Astrocyte (in vitro differentiated cells and primary cell): Measurements from ENCODE around the gene SRC. TPM values are rescaled to one million over a fixed set of nuclear protein-coding genes. Genes with fewer than 3 reads are reported as not detected.

ENCODE experiments used
- DNase-seq: peaks from one replicate; pipeline ENCODE4 v3.0.0-alpha.2; 2010; ENCODE audit warnings: low read depth
- FAIRE-seq: peaks from 2 replicates; lab custom pipeline; 2011; peaks lifted over from hg19 to GRCh38; lab: Jason Lieb, UNC
- H2AFZ ChIP-seq: 2 replicates; pipeline ENCODE4 v1.6.0; 2012; ENCODE audit warnings: low read depth, low read length, inconsistent platforms
- H3K27ac ChIP-seq: 2 replicates; pipeline ENCODE4 v1.5.1; 2011; ENCODE audit warnings: low read depth, low read length, inconsistent platforms
- H3K27me3 ChIP-seq: 2 replicates; pipeline ENCODE4 v1.6.0; 2011; ENCODE audit warnings: low read length, inconsistent platforms; ENCODE audit not compliant: insufficient read depth
- H3K36me3 ChIP-seq: 2 replicates; pipeline ENCODE4 v1.5.1; 2011; ENCODE audit warnings: low read length, inconsistent platforms; ENCODE audit not compliant: insufficient read depth
- H3K4me1 ChIP-seq: 2 replicates; pipeline ENCODE4 v1.5.1; 2011; ENCODE audit warnings: low read length, inconsistent platforms; ENCODE audit not compliant: insufficient read depth
- H3K4me2 ChIP-seq: 2 replicates; pipeline ENCODE4 v1.6.0; 2012; ENCODE audit warnings: low read length, inconsistent platforms
- H3K4me3 ChIP-seq: 2 replicates; pipeline ENCODE4 v1.5.1; 2011; ENCODE audit warnings: low read depth, mild to moderate bottlenecking, low read length, inconsistent platforms; ENCODE audit not compliant: insufficient read depth
- H3K79me2 ChIP-seq: 2 replicates; pipeline ENCODE4 v1.6.0; 2012; ENCODE audit warnings: mild to moderate bottlenecking, low read length, inconsistent platforms; ENCODE audit not compliant: insufficient read depth
- H3K9ac ChIP-seq: 2 replicates; pipeline ENCODE4 v1.6.0; 2012; ENCODE audit warnings: mild to moderate bottlenecking, low read length, inconsistent platforms
- H3K9me3 ChIP-seq: 2 replicates; pipeline ENCODE4 v1.5.1; 2012; ENCODE audit warnings: low read depth, mild to moderate bottlenecking, low read length, inconsistent platforms; ENCODE audit not compliant: insufficient read depth
- H4K20me1 ChIP-seq: 2 replicates; pipeline ENCODE4 v1.6.0; 2012; ENCODE audit warnings: low read length, inconsistent platforms; ENCODE audit not compliant: insufficient read depth
- H3K27ac Mint-ChIP-seq: one replicate; pipeline ENCODE4 v1.8.0; 2021; ENCODE audit warnings: mild to moderate bottlenecking, mixed read lengths; ENCODE audit not compliant: unreplicated experiment
- H3K27me3 Mint-ChIP-seq: one replicate; pipeline ENCODE4 v1.8.0; 2021; ENCODE audit warnings: low read depth, mixed read lengths; ENCODE audit not compliant: unreplicated experiment
- H3K36me3 Mint-ChIP-seq: one replicate; pipeline ENCODE4 v1.8.0; 2021; ENCODE audit warnings: low read depth, mixed read lengths; ENCODE audit not compliant: unreplicated experiment
- H3K4me1 Mint-ChIP-seq: one replicate; pipeline ENCODE4 v1.8.0; 2021; ENCODE audit warnings: low read depth, mixed read lengths; ENCODE audit not compliant: unreplicated experiment
- H3K4me3 Mint-ChIP-seq: one replicate; pipeline ENCODE4 v1.8.0; 2021; ENCODE audit warnings: mild to moderate bottlenecking, moderate library complexity, mixed read lengths; ENCODE audit not compliant: unreplicated experiment
- H3K9me3 Mint-ChIP-seq: one replicate; pipeline ENCODE4 v1.8.0; 2021; ENCODE audit warnings: mild to moderate bottlenecking, mixed read lengths; ENCODE audit not compliant: unreplicated experiment
- EZH2 ChIP-seq: IDR thresholded peaks from 2 replicates; pipeline ENCODE4 v1.6.1; 2012; ENCODE audit warnings: mild to moderate bottlenecking, low read length, inconsistent platforms; ENCODE audit not compliant: insufficient read depth
- total RNA-seq: library from RNA; stranded (reverse); gene quantifications from 2 replicates; pipeline ENCODE4 v1.2.1, GENCODE V29; 2021
- TF ChIP-seq, protein P1 (sequence below): IDR thresholded peaks from 2 replicates; pipeline ENCODE4 v1.5.1; 2011; ENCODE audit warnings: low read depth, mild to moderate bottlenecking, inconsistent platforms, low read length, moderate library complexity; ENCODE audit not compliant: insufficient read depth

Gene SRC
- total RNA-seq, 1 donor from 2014 or later = 33.4 TPM

DNA sequence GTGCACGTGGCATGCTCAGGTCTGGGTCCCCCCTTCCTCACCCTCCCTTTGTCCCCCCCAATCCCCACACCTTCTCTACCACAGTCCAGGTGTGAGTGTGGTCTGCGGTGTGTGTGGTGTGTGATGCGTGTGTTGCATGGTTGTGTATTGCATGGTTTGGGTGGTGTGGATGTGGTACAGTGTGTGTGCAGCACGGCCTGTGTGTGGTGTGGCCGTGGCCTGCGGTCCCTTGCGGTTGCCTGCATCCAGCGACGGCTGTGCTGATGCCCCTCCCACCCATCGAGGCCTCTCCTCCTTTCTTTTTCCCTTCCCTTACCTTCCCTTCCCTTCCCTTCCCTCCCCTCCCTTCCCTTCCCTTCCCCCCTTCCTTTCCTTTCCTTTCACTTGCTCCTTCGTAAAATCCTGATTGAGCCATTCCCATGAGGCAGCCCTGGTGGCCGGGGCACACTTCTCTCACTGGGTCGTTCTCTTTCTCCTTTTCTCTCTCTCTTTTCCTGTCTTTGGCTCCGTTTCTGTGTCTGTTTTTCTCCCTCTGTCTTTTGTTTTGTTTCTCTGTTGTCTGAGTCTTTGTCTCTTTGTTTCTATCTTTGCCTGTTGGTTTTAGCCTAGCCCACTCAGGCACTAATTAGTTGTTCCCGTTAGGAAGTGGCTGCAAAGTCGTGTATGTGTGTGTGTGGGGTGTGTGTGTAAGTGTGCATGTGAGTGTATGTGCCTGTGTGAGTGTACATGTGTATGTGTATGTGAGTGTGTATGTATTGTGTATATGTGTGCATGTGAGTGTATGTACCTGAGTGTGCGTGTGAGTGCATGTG is 65.7 kb downstream of the SRC start:
- no peak for TF ChIP-seq EZH2
- TF ChIP-seq, protein P1, sequence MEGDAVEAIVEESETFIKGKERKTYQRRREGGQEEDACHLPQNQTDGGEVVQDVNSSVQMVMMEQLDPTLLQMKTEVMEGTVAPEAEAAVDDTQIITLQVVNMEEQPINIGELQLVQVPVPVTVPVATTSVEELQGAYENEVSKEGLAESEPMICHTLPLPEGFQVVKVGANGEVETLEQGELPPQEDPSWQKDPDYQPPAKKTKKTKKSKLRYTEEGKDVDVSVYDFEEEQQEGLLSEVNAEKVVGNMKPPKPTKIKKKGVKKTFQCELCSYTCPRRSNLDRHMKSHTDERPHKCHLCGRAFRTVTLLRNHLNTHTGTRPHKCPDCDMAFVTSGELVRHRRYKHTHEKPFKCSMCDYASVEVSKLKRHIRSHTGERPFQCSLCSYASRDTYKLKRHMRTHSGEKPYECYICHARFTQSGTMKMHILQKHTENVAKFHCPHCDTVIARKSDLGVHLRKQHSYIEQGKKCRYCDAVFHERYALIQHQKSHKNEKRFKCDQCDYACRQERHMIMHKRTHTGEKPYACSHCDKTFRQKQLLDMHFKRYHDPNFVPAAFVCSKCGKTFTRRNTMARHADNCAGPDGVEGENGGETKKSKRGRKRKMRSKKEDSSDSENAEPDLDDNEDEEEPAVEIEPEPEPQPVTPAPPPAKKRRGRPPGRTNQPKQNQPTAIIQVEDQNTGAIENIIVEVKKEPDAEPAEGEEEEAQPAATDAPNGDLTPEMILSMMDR = no peak
- H3K36me3 ChIP-seq = no peaks in the 10 kb centered on the region
- H3K27me3 ChIP-seq = peaks cover 35% of the 10 kb centered on the region
- peak overlapping the region; percentile 29 for H2AFZ ChIP-seq
- H3K4me1 ChIP-seq = peaks cover 13% of the 10 kb centered on the region
- Mint-ChIP-seq H3K27ac (no peak overlapping the region), H3K4me3 (no peak overlapping the region), H3K36me3 (peaks cover 2% of the 10 kb centered on the region), H3K9me3 (no peaks in the 10 kb centered on the region), H3K4me1 (peaks cover 11% of the 10 kb centered on the region), H3K27me3 (peaks cover 31% of the 10 kb centered on the region)
- no peaks in the 10 kb centered on the region for H3K79me2 ChIP-seq
- no peaks in the 10 kb centered on the region for H4K20me1 ChIP-seq
- peak overlapping the region; percentile 80 for H3K4me2 ChIP-seq
- H3K27ac ChIP-seq = no peak overlapping the region
- H3K9me3 ChIP-seq = no peaks in the 10 kb centered on the region
- DNase-seq (no peak), FAIRE-seq (no peak)
- peak overlapping the region; percentile 50 for H3K9ac ChIP-seq
- peak overlapping the region; percentile 48 for H3K4me3 ChIP-seq

DNA sequence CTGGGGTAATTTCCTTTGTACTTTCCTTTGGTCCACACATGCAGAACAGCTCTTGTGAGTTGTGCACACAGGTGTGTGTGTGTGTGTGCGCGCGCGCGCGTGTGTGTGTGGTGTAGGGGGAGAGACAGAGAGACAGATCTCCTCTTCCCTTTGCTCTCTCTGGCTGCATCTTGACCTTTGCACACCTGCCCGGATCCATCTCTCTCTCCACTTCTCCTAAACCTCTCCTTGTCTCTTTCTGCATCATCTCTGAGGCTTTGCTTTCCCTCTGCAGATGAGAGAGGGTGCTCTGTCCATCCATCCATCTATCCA is 67.0 kb downstream of the SRC start:
- Mint-ChIP-seq H3K4me1 (peaks cover 5% of the 10 kb centered on the region), H3K4me3 (no peak overlapping the region), H3K27ac (no peak overlapping the region), H3K27me3 (peaks cover 37% of the 10 kb centered on the region), H3K36me3 (peaks cover 4% of the 10 kb centered on the region), H3K9me3 (no peaks in the 10 kb centered on the region)
- no peak for DNase-seq
- no peaks in the 10 kb centered on the region for H4K20me1 ChIP-seq
- H3K79me2 ChIP-seq = no peaks in the 10 kb centered on the region
- peaks cover 11% of the 10 kb centered on the region for H3K4me1 ChIP-seq
- H3K4me2 ChIP-seq = no peak overlapping the region
- H3K9ac ChIP-seq = no peak overlapping the region
- no peaks in the 10 kb centered on the region for H3K36me3 ChIP-seq
- H2AFZ ChIP-seq = no peak overlapping the region
- TF ChIP-seq EZH2 = no peak
- TF ChIP-seq, protein P1 = no peak
- H3K4me3 ChIP-seq = no peak overlapping the region
- FAIRE-seq = no peak
- peaks cover 35% of the 10 kb centered on the region for H3K27me3 ChIP-seq
- H3K27ac ChIP-seq = no peak overlapping the region
- no peaks in the 10 kb centered on the region for H3K9me3 ChIP-seq

DNA sequence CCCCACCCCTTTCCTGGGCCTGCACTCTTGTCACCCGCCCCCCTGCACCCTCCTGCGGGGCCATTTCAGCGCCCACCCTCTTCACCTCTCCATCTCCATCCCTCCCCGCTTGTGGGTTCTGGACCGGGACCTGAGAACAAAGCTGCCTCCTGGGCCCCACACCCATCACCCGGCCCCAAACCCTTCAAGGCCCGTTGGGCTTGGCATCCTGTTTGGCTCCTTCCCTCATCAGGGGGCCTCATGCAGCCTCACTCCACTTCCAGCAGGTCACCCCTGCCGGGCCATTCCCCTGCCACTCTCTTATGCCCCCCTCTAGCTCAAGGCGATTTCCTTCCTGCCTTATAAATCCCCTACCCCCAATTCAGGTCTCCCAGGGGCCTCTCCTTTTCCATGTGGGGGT is 67.4 kb downstream of the SRC start:
- Histone ChIP-seq H3K79me2 (no peaks in the 10 kb centered on the region), H3K4me1 (peaks cover 11% of the 10 kb centered on the region), H3K36me3 (no peaks in the 10 kb centered on the region), H3K9me3 (no peaks in the 10 kb centered on the region), H3K27me3 (peaks cover 38% of the 10 kb centered on the region), H3K9ac (no peak overlapping the region), H4K20me1 (no peaks in the 10 kb centered on the region), H3K27ac (no peak overlapping the region), H3K4me2 (no peak overlapping the region), H3K4me3 (no peak overlapping the region), H2AFZ (no peak overlapping the region)
- H3K9me3 Mint-ChIP-seq = no peaks in the 10 kb centered on the region
- peaks cover 2% of the 10 kb centered on the region for H3K4me1 Mint-ChIP-seq
- peaks cover 37% of the 10 kb centered on the region for H3K27me3 Mint-ChIP-seq
- H3K4me3 Mint-ChIP-seq = no peak overlapping the region
- DNase-seq (no peak), FAIRE-seq (no peak)
- H3K27ac Mint-ChIP-seq = no peak overlapping the region
- peaks cover 4% of the 10 kb centered on the region for H3K36me3 Mint-ChIP-seq
- TF ChIP-seq EZH2 = no peak
- TF ChIP-seq, protein P1 = no peak
